Left kidney (tissue), 2 donors: ENCODE measurements around the gene WNT11. TPM values are rescaled to one million over a fixed set of nuclear protein-coding genes. Genes with fewer than 3 reads are reported as not detected.
"Not testable (repeated sequence)": the region's sequence is repeated elsewhere in the genome, so short reads cannot be mapped to it uniquely, and the experiment has no call there.

ENCODE experiments used
- DNase-seq: peaks from one replicate; pipeline ENCODE4 v3.0.0-alpha.2; 2013
- polyA plus RNA-seq: library from polyadenylated mRNA; unstranded; fragments of 120-200 nt; gene quantifications from one replicate; pipeline ENCODE4 v1.2.1, GENCODE V29; 2013; ENCODE audit not compliant: insufficient read length

WNT11 gene
- polyA plus RNA-seq, 1 donor, result 10.3 TPM

GRCh38 chr11:76203937-76204336 lies 2.4 kb downstream of the WNT11 start:
- no peak for DNase-seq

DNA sequence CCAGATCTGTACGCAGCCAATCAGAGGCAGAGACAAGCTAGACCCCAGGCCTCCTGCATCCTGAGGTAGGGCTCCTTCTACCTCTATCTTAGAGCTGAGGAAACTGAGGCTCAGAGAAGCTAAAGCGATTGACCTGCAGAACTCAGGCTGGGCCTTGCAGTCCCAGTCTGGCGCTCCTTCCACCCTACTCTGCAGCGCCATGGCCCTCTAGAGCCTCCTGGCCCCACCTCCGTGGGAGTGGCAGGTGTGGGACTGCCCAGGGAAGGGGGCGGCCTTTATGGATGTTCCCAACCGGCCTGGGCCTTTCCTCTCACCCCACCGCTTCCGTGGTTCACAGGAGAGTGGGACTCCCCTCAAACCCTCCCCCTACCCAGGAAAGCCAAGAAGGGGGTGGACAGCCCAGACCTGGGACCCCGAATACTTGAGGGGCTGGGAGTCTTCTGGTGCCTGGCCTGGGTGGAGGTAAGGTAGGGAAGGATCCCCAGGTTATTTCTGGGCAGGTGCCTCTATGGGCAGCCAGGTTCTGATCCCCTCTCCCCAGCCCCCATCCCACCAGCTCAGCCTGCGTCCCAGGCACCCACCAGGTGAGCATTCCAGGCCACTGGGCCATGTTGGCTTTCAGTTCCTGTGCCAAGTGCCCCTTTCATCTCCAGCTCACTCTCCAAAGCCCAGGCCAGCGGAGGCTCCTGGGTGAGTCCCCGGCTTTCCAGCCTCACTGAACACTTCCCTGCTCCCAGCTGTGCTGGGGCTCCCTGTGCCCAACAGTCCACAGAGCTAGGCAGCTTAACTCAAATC lies 3.0 kb downstream of the WNT11 start:
- DNase-seq, result no peak

DNA sequence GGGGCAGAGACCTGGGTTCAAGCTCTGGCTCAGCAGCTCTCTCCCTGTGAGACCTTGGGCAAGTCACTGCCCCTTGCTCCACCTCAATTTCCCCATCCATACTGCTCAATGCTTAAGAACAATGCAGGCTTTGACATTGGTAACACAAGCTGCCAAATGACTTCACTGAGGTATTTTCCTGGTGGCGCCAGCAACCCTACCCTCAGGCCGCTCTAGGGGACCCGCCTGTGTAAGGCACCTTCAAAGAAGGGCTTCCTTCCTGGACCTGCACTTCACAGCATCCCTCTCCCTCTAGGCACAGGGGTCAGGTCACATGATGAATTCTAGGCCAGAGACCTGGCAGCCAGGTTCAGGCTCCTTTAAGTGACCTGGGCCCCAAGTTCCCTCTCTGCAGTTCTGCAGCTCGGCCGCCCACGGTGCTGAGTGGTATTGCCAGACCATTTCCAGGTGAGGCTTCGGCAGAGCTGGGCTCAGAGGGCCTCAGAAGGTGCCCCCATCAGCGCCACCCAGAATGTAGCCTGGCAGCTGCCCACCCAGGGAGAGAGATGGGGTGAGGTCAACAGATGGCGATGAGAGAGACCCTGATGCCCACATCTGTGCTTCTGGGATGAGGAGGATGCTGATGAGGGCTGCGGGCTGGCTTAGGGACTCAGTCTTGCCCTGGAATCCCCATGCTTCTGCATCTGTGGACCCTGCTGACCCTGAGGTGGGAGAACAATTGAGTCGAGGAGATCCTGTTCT lies 4.5 kb downstream of the WNT11 start:
- no peak for DNase-seq

GRCh38 chr11:76201056-76201455 lies 5.2 kb downstream of the WNT11 start:
- DNase-seq, result no peak

DNA sequence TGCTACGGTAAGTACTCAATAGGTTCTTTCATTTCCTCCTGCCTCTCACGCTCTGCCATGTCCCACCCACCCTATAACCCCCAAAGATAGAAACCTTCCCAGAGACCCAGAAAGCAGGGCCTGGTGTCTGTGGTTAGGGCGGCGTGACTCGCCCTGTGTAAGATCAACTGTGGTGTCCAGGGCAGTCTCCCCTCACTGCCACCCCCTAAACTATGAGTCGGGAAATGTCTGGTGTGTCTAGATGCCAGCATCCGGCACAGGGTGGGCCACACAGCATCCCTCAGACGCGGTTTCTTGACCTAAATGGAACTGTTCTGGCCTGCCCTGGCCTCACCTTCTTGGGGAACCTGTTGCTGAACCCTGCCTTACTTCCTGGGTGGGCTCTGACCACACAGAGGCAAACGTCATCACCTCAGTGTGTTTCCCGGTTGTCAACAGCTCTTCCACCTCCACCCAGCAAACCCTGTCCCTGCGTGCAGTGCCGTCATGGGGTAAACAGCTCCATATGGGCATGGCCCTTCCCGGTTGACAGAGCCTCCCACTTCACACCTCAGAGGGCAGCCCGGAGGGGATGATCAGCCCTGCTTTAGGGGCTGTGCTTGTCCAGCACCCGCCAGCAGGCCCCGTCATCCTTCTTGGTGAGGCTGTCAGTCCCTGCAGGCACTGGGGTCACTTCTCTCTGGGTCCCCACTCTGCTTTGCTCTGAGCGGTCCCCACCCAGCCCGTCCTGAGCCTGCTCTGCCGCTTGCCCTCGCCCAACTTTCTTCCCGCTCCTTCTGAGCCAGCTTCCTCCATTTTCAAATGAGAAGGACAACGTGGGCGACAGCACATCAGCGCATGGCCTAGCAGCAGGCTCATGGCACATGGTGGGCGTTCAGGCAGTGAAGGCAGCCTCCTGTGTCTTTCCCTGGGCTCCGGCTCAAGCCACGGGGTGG lies 6.0 kb downstream of the WNT11 start:
- DNase-seq, result no peak

- DNase-seq, result not testable (repeated sequence)
Measured at GRCh38 chr11:76198691-76199090, 7.6 kb downstream of the WNT11 start.

DNA sequence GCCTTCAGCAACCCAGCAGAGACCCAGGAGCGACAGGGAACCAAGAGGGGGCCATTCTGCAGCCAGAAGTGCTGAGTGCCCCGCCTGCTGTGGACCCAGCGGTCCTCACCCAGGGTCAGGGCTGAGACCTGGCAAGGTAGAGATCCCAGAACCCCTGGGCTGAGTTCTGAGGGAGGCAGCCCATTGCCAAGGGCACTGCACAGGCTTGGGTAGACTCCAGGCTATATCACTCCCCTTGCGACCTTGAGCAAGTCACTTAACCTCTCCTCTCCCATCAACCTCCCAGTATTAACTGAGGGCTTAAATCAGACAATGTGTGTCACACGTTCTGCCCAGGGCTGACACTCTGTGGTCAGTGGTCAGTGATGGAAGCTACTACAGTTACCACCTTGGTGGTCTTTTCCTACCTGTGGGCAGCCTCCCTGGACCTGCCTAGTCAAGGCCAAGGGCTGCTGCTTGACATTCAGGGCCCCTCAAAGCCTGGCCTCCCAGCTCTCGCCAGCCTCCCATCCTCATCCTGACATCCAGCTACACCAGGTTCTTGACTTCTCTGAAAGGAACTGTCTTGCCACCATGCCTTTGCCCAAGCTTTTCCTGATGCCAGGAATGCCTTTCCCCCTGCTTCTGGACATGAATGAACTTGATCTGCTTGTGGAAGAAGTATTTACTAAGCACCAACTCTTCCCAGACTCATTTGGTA lies 8.2 kb downstream of the WNT11 start:
- DNase-seq, result no peak

GRCh38 chr11:76197332-76197731 lies 9.0 kb downstream of the WNT11 start:
- DNase-seq, result no peak

- no peak for DNase-seq
Measured at GRCh38 chr11:76196849-76197248, 9.5 kb downstream of the WNT11 start.

- DNase-seq, result no peak
Measured at GRCh38 chr11:76194872-76195668, 11.2 kb downstream of the WNT11 start.

GRCh38 chr11:76193219-76193618 lies 13.1 kb downstream of the WNT11 start:
- no peak for DNase-seq

DNA sequence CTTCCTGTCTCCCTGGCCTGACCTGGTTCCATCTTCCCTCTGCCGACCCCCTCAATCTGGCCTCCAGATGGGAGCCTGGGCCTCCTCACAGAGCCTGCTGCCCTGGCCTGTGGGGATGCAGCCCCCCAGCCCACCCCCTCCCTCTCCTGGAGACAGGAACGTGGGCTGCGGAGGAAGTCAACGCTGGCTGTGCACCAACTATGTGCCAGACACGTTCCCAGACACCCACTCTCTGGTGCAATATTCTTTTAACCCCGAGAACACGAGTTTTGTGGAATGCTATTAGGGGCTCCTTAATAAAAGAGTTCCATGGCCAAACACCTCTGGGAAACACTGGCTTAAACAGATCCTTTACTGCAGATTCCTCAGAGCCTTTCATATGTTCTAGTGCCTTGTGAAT lies 15.9 kb downstream of the WNT11 start:
- DNase-seq, result no peak

DNA sequence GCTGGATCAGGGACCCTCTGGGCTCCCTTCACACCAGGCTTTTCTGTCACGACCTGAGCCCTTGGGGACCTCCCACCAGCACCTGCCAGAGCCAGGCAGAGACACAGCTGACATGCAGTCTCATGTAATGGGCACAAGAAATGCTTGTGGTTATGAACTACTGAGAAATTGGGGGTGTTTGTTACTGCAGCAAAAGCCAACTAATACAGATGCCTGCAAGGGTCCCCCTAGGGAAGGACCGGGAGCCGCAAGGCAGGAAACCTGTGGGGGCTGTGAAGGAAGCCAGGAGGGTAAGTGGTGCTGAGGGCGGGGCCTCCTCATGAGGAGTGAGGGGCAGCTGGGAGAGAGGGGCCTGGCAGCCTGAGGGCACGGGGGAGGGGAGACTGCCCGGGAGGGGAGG lies 16.6 kb downstream of the WNT11 start:
- no peak for DNase-seq

- DNase-seq, result no peak
Measured at GRCh38 chr11:76188873-76189272, 17.4 kb downstream of the WNT11 start.

DNA sequence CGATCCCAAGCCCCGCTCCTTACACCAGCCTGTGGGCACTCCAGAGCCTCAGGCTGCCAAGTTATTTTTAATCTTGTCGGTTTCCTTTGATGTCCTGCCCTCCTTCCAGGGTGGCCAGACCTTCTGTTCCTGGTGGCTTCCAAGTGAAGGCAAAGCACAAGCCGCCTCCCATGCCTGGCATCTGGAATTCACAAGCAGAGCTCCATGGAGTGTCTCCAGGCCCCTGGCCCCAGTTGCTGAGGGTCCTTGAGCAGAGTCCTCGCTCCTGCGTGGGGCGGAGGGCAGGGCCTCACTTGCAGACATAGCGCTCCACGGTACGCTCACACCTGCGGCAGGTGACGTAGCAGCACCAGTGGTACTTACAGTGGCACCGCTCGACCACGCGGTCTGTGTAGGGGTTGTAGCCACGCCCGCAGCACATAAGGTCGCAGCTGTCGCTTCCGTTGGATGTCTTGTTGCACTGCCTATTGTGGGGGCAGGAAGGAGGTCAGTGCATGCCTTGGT lies 19.5 kb downstream of the WNT11 start:
- no peak for DNase-seq

- no peak for DNase-seq
Measured at GRCh38 chr11:76185931-76186401, 20.3 kb downstream of the WNT11 start.

- DNase-seq, result no peak
Measured at GRCh38 chr11:76185511-76185910, 20.8 kb downstream of the WNT11 start.

DNA sequence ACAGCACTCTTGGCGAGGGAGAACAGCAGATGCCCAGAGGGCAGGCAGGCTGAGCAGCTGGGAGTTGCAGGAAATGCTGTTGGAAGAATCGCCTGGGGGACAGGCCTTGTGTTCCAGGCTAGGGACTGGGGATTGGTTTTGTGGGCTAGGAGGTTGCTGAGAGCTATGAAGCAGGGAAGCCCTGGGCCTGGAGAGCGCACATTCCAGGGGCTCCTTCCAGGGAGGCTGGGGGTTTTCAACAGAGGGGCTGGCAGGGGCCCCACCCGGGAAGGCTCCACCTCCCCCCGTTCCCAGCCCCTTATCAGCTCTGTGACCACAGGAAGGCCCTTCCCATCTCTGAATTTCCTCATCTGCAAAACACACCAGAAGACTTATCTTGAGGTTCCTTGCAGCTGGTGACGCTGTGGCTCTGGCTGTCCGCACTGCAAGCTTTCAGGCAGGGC lies 21.7 kb downstream of the WNT11 start:
- DNase-seq, result no peak

DNA sequence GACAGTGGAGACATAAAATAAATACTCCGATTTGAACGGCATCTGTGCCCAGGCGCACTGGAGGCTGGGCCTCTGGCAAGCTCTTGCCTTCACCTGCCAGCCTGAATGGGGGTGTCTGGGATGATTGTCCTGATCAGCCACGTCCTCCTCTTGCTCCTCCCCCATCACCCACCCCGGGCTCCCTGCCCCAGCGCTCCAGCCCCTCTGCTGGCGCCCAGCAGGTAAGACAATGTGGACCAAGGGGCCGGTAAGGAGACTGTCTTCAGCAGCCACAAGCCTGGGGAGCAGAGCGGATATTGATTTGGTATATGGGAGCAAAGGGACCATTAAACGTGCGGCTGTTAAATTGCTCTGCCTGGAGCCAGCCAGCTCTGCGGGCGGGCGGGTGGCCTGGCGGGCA lies 24.9 kb downstream of the WNT11 start:
- no peak for DNase-seq

DNA sequence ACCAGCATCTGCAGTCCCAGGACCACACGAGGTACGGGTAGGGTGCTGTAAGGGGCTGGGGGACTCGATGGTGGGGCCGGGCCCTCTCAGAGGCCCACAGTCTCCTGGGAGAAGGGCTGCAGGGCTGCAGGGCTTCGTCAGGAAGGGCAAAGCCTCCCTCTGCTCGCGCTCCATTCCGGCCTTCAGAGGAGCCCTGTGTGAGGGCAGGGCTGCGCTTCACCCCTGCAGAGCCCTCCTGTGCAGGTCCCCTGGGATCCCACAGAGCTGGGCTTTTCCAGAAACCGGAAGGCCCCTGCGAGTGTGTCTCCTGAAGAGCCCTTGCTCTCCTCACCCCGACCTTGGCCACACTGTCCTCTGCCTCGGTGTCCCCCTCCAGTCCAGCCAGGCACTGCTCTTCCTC lies 27.2 kb downstream of the WNT11 start:
- no peak for DNase-seq

DNA sequence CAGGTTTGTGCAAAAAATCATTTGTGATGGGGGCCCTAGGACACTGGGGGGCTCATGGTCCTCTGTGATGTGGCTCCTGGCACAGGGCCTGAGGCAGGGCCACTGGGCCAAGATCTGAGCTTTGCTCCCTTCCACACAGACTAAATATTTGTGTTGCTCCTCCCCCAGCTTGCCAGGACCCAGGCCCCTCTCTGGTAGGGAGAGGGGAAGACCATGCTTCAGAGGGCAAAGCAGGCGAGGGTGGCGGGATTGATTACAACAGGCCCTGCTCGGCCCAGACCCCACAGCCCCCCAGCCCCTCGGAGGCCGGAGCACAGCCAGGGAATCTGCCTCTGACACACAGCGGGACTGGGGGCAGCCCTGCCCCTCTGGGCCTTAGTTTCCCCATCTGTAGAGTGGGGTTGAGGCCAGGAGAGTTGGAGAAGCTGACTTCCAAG lies 29.0 kb downstream of the WNT11 start:
- no peak for DNase-seq
